Stimulated activated CD8-positive, alpha-beta memory T cell treated with anti-CD3 and anti-CD28 coated beads, Interleukin-15, amount 100 ng/mL, for 48 hours (primary cell): ENCODE measurements around the gene SNAI3.
A peak's percentile ranks its signal among the peaks of the same experiment; 100 is the strongest.

Experiments
- DNase-seq, 2 donors: peaks; one replicate each; pipeline ENCODE4 v3.0.0-alpha.2; 2020; ENCODE audit warnings: low read depth in 2 of 2

Gene SNAI3

GRCh38 chr16:88651276-88651988 lies 34.9 kb downstream of the SNAI3 start:
- peak; percentile 80 for DNase-seq

GRCh38 chr16:88650749-88651275 lies 35.5 kb downstream of the SNAI3 start, which contains the start of gene CYBA:
CYBA (minus strand) TSS chr16:88651053; CDS start chr16:88651013, 40 bp downstream.
- DNase-seq: peak; percentile 86 to 88

GRCh38 chr16:88649924-88650748 lies 36.2 kb downstream of the SNAI3 start:
- no peak for DNase-seq

- DNase-seq: no peak
Observed at GRCh38 chr16:88649195-88649923, 36.9 kb downstream of the SNAI3 start.

GRCh38 chr16:88647178-88648070 lies 38.9 kb downstream of the SNAI3 start:
- DNase-seq: no peak

- no peak for DNase-seq
Observed at GRCh38 chr16:88646345-88647034, 39.8 kb downstream of the SNAI3 start.

- DNase-seq: no peak
Observed at GRCh38 chr16:88645941-88646340, 40.4 kb downstream of the SNAI3 start.

- no peak for DNase-seq
Observed at GRCh38 chr16:88645455-88645854, 40.9 kb downstream of the SNAI3 start.

GRCh38 chr16:88643644-88643932 lies 42.7 kb downstream of the SNAI3 start:
- no peak for DNase-seq

- no peak for DNase-seq
Observed at GRCh38 chr16:88642881-88643643, 43.2 kb downstream of the SNAI3 start.

GRCh38 chr16:88640498-88641247 lies 45.6 kb downstream of the SNAI3 start:
- DNase-seq: no peak

- no peak for DNase-seq
Observed at GRCh38 chr16:88640039-88640495, 46.2 kb downstream of the SNAI3 start.

- DNase-seq: no peak
Observed at GRCh38 chr16:88639231-88640038, 46.9 kb downstream of the SNAI3 start.

- no peak for DNase-seq
Observed at GRCh38 chr16:88638323-88639230, 47.7 kb downstream of the SNAI3 start, which contains the start of gene IL17C. IL17C (plus strand) TSS chr16:88638572; CDS start chr16:88638642, 70 bp downstream.

- no peak for DNase-seq
Observed at GRCh38 chr16:88636488-88637265, 49.6 kb downstream of the SNAI3 start.

- no peak for DNase-seq
Observed at GRCh38 chr16:88635671-88636319, 50.5 kb downstream of the SNAI3 start.
